Body of pancreas (tissue), 4 donors: ENCODE measurements around the gene RPRD1B.

Source experiments
- POLR2A ChIP-seq, 3 donors: fragments of 450-650 bp; IDR thresholded peaks; one replicate each; pipeline ENCODE4 v1.6.1; 2016; ENCODE audit warnings: antibody characterized with exemption in 3 of 3, mild to moderate bottlenecking in 2 of 3
- TF ChIP-seq, protein P1 (sequence below), 7 experiments: fragments of 450-650 bp in 4 of 7; fragments of 200-600 bp in 3 of 7; sonication (generic) in 3 of 7; IDR thresholded peaks; one replicate each; pipeline ENCODE4 v1.5.1; 2016 to 2019; ENCODE audit warnings: antibody characterized with exemption in 7 of 7

GRCh38 chr20:38078084-38078483, 44.5 kb downstream of the RPRD1B start:
- TF ChIP-seq POLR2A (IDR thresholded peaks at IDR 0.05): no peak
- TF ChIP-seq, protein P1, sequence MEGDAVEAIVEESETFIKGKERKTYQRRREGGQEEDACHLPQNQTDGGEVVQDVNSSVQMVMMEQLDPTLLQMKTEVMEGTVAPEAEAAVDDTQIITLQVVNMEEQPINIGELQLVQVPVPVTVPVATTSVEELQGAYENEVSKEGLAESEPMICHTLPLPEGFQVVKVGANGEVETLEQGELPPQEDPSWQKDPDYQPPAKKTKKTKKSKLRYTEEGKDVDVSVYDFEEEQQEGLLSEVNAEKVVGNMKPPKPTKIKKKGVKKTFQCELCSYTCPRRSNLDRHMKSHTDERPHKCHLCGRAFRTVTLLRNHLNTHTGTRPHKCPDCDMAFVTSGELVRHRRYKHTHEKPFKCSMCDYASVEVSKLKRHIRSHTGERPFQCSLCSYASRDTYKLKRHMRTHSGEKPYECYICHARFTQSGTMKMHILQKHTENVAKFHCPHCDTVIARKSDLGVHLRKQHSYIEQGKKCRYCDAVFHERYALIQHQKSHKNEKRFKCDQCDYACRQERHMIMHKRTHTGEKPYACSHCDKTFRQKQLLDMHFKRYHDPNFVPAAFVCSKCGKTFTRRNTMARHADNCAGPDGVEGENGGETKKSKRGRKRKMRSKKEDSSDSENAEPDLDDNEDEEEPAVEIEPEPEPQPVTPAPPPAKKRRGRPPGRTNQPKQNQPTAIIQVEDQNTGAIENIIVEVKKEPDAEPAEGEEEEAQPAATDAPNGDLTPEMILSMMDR (IDR thresholded peaks at IDR 0.05): no peak
